ENCODE measurements around the gene ILRUN.

GRCh38 chr6:34743625-34744293 lies 47.2 kb upstream of the ILRUN start:
- no peak for TF ChIP-seq CTCF (IDR thresholded peaks at IDR 0.05)
- TF ChIP-seq POLR2A (IDR thresholded peaks at IDR 0.05), result no peak

Measured in testis (tissue), 2 donors.